Colonic mucosa (tissue), 4 donors: ENCODE measurements around the gene DNM1. TPM values are rescaled to one million over a fixed set of nuclear protein-coding genes. Genes with fewer than 3 reads are reported as not detected.
A peak's percentile ranks its signal among the peaks of the same experiment; 100 is the strongest.

Experiments used
- DNase-seq: peaks from one replicate; pipeline ENCODE4 v3.0.0-alpha.2; 2020
- H3K27ac ChIP-seq: fragments of 200-600 bp; one replicate; pipeline ENCODE4 v1.8.0; 2021
- H3K27me3 ChIP-seq: fragments of 200-600 bp; one replicate; pipeline ENCODE4 v1.8.0; 2021
- H3K36me3 ChIP-seq: fragments of 200-600 bp; one replicate; pipeline ENCODE4 v1.8.0; 2021
- H3K4me1 ChIP-seq: fragments of 200-600 bp; one replicate; pipeline ENCODE4 v1.8.0; 2021; ENCODE audit warnings: mild to moderate bottlenecking
- H3K4me3 ChIP-seq: fragments of 200-600 bp; one replicate; pipeline ENCODE4 v1.8.0; 2021
- H3K9ac ChIP-seq, 2 donors: one replicate each; pipeline ENCODE4 v1.7.0; 2013; ENCODE audit warnings: control low read depth in 2 of 2, low read depth in 2 of 2, low read length in 2 of 2
- H3K9me3 ChIP-seq: fragments of 200-600 bp; one replicate; pipeline ENCODE4 v1.8.0; 2021
- intact Hi-C: fragments of 100-400 bp; cut with DNase I; formaldehyde crosslinking; loops from one replicate; pipeline ENCODE4 v1.14.1; 2022
- total RNA-seq, 2 donors: library from RNA; stranded (reverse); fragmentation: NEBNext Ultra II Directional in 1 of 2; extraction: Animal tissue kit (Norgen Biotek cat#: 25700) in 1 of 2; gene quantifications; one replicate each; pipeline ENCODE4 v1.2.1, GENCODE V29; 2021
- TF ChIP-seq, protein P1 (sequence below): fragments of 200-600 bp; IDR thresholded peaks from one replicate; pipeline ENCODE4 v1.8.0; 2022; ENCODE audit warnings: antibody characterized with exemption, mild to moderate bottlenecking
- donor health status: healthy.
- donor health status: DM: no; HTN: no; CAD: no.
- donor health status: DM: no; HTN: no; CAD: no.

DNM1 gene
- total RNA-seq, 2 donors from 2014 or later = 2.5 to 6.8 TPM

- intact Hi-C loops = no loop called here
- Histone ChIP-seq H3K27me3 (peaks cover 12% of the 10 kb centered on the region), H3K9ac (no peak overlapping the region), H3K36me3 (no peaks in the 10 kb centered on the region), H3K4me3 (no peak overlapping the region), H3K4me1 (peaks cover 7% of the 10 kb centered on the region), H3K9me3 (no peaks in the 10 kb centered on the region), H3K27ac (no peak overlapping the region)
- TF ChIP-seq, protein P1, sequence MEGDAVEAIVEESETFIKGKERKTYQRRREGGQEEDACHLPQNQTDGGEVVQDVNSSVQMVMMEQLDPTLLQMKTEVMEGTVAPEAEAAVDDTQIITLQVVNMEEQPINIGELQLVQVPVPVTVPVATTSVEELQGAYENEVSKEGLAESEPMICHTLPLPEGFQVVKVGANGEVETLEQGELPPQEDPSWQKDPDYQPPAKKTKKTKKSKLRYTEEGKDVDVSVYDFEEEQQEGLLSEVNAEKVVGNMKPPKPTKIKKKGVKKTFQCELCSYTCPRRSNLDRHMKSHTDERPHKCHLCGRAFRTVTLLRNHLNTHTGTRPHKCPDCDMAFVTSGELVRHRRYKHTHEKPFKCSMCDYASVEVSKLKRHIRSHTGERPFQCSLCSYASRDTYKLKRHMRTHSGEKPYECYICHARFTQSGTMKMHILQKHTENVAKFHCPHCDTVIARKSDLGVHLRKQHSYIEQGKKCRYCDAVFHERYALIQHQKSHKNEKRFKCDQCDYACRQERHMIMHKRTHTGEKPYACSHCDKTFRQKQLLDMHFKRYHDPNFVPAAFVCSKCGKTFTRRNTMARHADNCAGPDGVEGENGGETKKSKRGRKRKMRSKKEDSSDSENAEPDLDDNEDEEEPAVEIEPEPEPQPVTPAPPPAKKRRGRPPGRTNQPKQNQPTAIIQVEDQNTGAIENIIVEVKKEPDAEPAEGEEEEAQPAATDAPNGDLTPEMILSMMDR = no peak
- no peak for DNase-seq
Observed at GRCh38 chr9:128206916-128207910, 4.0 kb downstream of the DNM1 start.

GRCh38 chr9:128208386-128208785 lies 5.2 kb downstream of the DNM1 start:
- H3K36me3 ChIP-seq = no peaks in the 10 kb centered on the region
- DNase-seq = no peak
- no peaks in the 10 kb centered on the region for H3K9me3 ChIP-seq
- H3K9ac ChIP-seq = no peak overlapping the region
- peaks cover 7% of the 10 kb centered on the region for H3K4me1 ChIP-seq
- H3K27me3 ChIP-seq = peaks cover 11% of the 10 kb centered on the region
- intact Hi-C loops = no loop called here
- no peak overlapping the region for H3K4me3 ChIP-seq
- TF ChIP-seq, protein P1 = no peak
- H3K27ac ChIP-seq = no peak overlapping the region

DNA sequence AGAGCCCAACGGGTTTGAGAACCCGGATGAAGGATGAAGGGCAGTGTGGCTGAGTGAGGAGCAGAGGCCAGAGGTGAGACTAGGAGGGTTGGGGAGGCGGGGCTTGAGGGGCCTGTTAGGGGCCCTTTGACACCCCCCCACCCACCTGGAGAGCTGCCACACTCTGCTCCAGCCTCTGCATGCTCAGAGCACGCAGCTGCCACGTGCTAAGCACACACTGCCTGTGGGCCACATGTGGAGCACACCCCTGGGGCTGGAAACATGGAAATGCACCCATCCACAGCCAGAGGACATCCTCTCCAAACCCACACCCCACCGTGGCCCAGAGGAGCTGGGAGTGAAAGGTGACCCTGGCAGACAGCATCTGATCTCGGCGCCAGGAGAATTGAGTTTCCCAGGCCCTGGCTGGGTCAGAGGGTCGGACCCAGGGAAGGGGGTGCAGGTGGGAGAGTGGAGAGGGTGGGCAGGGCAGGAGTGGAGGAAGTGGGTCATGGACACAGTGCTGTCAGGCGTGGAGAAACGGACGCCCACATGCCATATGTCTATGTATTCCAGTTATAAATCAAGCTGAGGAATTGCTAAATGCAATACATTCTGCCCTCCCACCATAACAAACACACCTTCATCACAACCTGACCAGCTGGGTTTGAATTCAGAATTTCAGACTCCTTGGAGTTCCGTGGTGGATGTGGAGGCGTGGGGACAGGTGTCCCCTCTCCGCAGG lies 5.9 kb downstream of the DNM1 start:
- intact Hi-C loops = no loop called here
- no peak overlapping the region for H3K4me3 ChIP-seq
- no peak overlapping the region for H3K9ac ChIP-seq
- H3K9me3 ChIP-seq = no peaks in the 10 kb centered on the region
- H3K4me1 ChIP-seq = peaks cover 3% of the 10 kb centered on the region
- no peak overlapping the region for H3K27ac ChIP-seq
- H3K36me3 ChIP-seq = no peaks in the 10 kb centered on the region
- TF ChIP-seq, protein P1 = no peak
- no peak for DNase-seq
- peaks cover 4% of the 10 kb centered on the region for H3K27me3 ChIP-seq

GRCh38 chr9:128211186-128211980 lies 8.2 kb downstream of the DNM1 start:
- no peaks in the 10 kb centered on the region for H3K9me3 ChIP-seq
- no peak overlapping the region for H3K27ac ChIP-seq
- peak; percentile 41 for DNase-seq
- intact Hi-C loops = no loop called here
- no peak overlapping the region for H3K4me3 ChIP-seq
- no peak overlapping the region for H3K9ac ChIP-seq
- H3K4me1 ChIP-seq = no peaks in the 10 kb centered on the region
- no peaks in the 10 kb centered on the region for H3K27me3 ChIP-seq
- no peaks in the 10 kb centered on the region for H3K36me3 ChIP-seq
- TF ChIP-seq, protein P1 = no peak

GRCh38 chr9:128211981-128212281 lies 8.8 kb downstream of the DNM1 start:
- no peak for DNase-seq
- no peaks in the 10 kb centered on the region for H3K27me3 ChIP-seq

More at GRCh38 chr9:128211981-128212281, 8.8 kb downstream of the DNM1 start:
- Histone ChIP-seq H3K9me3 (no peaks in the 10 kb centered on the region), H3K4me1 (no peaks in the 10 kb centered on the region), H3K36me3 (no peaks in the 10 kb centered on the region), H3K27ac (no peak overlapping the region), H3K4me3 (no peak overlapping the region), H3K9ac (no peak overlapping the region)
- intact Hi-C loops = no loop called here
- TF ChIP-seq, protein P1 = no peak
